OCI-M2 (cell line): ENCODE measurements around the gene HMGB2.

ENCODE experiments used
- DNase-seq: peaks from one replicate; lab custom pipeline; 2025; ENCODE audit not compliant: unreplicated experiment; lab: John Stamatoyannopoulos, UW

HMGB2 gene

GRCh38 chr4:173334891-173335752 is 964 bp upstream of the HMGB2 start:
- peak; percentile 46 for DNase-seq

- no peak for DNase-seq
These were observed 487 bp downstream of the HMGB2 start for GRCh38 chr4:173333658-173334084.

- no peak for DNase-seq
These were observed 1.0 kb downstream of the HMGB2 start for GRCh38 chr4:173332963-173333657.

DNA sequence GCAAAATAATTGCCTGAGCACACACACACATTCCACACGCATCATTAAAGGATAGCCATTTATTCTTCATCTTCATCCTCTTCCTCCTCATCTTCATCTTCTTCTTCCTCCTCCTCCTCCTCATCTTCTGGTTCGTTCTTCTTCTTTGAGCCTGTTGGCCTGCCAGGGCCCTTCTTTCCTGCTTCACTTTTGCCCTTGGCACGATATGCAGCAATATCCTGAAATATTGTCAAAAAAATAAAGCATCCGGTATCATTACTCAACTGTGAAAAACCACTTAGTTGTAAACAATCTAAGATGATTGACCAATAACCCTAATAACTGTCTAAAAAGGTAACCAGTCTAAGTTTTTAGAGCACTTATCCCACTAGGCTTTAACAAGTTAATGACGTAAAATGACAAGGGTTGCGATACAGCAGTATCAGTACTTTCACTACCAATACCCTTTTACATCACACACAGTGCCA is 2.1 kb downstream of the HMGB2 start:
- no peak for DNase-seq

DNA sequence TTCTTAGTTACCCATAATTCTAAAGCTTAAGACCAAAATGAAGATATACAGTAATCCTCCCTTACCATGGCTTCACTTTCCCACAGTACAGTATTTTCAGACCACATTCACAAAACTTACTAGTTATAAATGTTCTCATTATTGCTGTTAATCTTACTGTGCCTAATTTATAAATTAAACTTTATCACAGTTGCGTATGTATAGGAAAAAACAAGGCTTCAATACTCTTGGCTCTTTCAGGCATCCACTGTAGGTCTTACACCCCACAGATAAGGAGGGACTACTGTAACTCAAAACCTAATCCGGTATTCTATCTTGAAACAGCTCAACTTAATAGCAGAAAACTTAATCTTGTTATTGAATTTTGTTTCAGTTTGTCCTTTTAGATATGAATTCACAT is 3.6 kb downstream of the HMGB2 start:
- DNase-seq: no peak

GRCh38 chr4:173328236-173328901 is 5.8 kb downstream of the HMGB2 start:
- no peak for DNase-seq

DNA sequence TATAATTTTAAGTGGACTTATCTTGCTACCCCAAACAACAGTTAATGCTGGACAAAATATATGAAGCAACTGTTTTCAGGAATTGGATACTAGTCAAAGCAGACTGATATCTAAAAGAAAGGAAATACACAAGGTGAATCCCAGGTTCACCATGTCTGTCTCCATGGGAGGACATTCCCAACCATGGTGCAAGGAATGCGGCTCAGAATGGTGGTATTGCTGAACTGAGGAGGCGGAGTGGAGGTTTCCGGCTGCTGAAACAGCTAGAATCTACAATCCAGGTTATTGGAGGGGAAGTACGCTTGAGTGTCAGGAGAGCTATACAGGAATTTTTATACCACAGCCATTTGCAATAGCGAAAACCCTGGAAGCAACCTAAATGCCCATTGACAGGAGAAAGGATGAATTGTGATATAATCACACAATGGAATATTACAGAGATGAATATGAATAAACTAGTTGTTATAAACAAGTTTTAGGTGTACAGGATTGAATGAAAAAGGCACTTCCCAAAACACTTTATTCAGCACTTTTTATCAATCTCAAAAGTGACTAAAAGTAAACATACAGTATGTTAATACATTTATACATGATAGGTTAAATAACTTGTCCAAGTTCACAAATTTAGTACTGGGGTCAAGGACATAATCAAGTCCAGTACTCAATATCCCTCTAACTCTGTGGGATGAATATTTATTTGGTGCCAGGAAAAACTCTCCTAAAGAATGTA is 9.0 kb downstream of the HMGB2 start:
- no peak for DNase-seq

- no peak for DNase-seq
These were observed 14.5 kb downstream of the HMGB2 start for GRCh38 chr4:173319696-173320095.

- DNase-seq: no peak
These were observed 15.4 kb downstream of the HMGB2 start for GRCh38 chr4:173318648-173319211.

GRCh38 chr4:173318240-173318639 is 15.9 kb downstream of the HMGB2 start:
- DNase-seq: no peak

- DNase-seq: no peak
These were observed 17.2 kb downstream of the HMGB2 start for GRCh38 chr4:173317004-173317403.

- DNase-seq: no peak
These were observed 18.1 kb downstream of the HMGB2 start for GRCh38 chr4:173316060-173316459.

DNA sequence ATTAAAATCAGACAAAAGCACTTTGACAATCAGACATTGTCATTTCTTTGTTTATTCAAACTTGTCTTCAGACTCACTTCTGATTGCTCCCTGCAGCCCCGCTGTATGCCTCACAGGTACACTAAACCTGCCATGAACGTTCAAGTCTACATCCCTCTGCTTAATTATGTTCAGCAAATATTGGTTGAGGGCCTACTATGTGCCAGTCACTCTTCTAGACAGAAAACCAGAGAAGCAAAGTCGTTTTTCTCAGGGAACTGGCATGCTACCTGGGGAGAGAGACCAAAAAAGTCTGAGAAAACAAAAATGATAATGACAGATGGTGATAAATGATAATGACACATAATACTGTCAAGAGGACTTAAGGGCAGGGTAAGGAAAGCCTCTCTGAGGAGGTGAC is 19.4 kb downstream of the HMGB2 start:
- no peak for DNase-seq

GRCh38 chr4:173311368-173311767 is 22.8 kb downstream of the HMGB2 start:
- no peak for DNase-seq

DNA sequence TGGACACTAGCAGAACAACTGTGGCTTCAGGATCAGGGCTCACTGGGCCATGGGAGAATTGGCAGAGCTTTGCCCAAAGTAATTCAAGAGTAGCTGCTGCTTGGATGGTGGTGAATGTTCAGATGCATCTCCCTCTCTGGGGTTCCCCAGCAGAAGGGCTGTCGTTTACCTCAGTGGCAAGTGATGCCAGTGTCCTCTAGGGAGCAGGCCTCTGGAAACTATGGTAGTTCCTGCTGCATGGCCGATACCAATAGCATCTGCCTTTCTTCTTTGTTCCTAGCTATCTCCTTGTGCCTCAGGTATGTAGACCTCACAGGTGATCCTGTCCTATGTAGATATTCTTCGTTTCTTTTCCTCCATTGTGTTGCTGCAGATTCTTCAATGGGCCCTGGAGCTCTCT is 26.4 kb downstream of the HMGB2 start:
- DNase-seq: no peak

DNA sequence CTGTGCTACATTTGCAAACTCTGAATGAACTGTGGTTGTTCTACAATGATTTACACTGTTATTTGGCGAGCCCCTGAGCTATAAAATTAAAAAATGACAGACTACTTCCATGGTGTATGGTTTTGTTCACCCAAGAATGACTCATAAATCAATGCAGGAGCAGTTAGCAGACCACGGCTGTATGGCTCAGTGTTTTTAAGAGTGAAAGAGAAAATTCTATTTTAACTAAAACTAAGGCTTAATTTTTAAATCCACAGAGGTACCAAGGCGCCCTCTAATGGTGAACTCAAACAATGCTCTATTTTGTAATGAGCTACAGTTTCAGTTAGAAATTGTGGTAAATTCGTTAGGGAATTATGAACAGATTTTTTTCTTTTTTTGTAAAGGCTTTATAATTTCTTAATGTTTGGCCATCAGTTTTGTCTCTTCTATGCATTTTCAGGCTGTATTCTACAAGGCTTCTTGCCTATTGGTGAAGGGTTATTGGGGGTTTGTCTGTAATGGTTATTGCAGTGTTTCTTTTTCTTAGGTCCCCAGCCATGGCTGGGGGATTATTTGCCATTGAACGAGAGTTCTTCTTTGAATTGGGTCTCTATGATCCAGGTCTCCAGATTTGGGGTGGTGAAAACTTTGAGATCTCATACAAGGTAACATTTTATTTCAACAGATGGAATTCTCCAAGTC is 32.5 kb downstream of the HMGB2 start:
- DNase-seq: no peak

- DNase-seq: no peak
These were observed 39.7 kb downstream of the HMGB2 start for GRCh38 chr4:173294444-173294843.

DNA sequence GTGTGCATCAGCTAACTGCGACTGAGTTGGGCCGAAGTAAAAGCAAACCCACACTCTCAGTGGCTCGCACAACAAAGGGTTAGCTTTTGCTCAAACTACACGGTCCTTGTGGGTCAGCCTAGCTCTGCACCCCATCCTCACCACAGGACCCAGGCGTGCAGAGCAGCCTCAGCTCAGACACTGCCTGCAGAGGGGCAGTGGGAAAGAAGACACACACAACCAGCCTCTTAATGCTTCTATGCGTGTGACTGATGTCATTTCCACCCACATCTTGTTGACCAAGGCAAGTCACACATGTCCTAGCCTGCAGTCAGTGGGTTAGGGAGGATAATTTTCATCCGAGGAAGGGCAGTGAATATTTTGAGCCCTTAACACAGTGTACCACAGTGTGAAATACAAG is 40.5 kb downstream of the HMGB2 start:
- no peak for DNase-seq

GRCh38 chr4:173291899-173292298 is 42.3 kb downstream of the HMGB2 start:
- DNase-seq: no peak

GRCh38 chr4:173289353-173289727 is 44.8 kb downstream of the HMGB2 start:
- DNase-seq: no peak
